Activated T-helper 9 cell treated with anti-CD3 and anti-CD28 coated beads, Interleukin-2, amount 50 U/mL, for 16 hours (primary cell): ENCODE results near the gene C10orf120.

Experiments
- DNase-seq: peaks from one replicate; pipeline ENCODE4 v3.0.0-alpha.2; 2020; ENCODE audit warnings: low read depth

C10orf120 gene

DNA sequence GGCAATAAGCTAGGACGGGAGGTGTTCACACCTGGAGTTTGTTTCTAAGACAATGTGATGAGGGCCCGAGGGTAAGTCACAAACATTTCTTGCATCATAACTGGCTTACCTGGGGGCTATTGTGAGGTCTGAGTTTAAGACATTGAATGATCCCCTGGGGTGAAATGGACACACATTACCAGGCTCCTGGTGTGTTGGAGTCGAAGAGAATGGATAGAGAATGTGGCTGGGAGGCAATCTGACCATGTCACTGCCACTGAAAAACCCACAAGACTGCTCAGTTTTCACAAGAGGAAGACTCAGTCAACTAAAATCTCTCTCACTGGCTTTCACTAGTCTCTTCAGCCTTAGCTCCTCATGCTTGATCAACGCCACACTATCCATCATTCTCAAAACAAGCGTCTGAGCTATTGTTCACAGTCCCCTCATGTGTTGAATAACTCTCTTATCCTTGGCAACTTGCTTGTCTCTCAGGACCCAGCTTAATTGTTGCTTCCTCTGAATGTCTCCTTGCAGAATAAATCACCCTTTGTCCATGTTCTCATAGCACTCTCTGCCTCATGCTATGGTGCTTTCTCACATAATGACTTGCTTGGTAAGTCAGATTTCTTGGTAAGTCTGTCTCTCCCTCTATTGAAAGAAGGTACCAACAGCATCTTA lies at the start of gene C10orf120:
TSS of gene C10orf120 (minus strand) at position 51 of the 660 bp plus-strand sequence. CDS start 56 bp downstream, outside the sequence.
- no peak for DNase-seq

DNA sequence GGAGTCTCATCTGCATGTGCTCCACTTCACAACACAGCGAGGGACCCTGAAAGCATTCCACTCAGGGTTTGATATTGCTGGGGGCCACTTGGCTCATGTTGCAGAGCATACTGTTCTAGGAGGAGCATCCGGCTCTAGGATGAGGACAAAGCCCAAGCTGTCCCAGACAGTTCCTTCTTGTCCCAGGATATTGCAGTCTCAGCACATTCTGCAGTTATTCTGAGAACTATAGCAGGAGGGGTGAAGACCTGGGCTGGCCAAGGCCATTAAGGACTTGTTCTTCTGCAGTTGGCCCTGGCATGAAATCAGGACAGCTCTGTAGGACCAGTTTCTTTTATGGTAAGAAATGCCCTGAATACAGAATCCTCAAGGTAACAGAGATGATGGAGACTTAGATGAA lies 48.9 kb upstream of the C10orf120 start:
- DNase-seq, result no peak

DNA sequence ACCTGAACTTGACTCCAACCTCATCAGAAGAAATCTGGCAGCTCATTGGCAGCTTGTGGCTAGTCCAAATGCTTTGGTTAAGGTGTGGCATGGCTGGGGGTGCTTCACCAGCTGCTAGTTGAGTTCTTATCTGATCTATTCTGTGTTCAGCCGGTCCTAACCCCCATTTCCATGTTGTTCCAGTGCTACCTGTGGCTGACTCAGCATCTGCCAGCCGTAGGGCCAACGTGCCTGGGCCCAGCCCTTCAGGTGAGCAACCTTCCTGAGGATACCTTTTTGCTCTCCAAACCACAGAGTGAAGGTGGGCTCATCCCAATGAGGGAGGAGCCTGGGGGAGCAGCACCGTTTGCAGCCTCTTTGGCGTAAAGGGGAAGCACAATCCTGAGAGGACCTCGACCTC lies 46.8 kb upstream of the C10orf120 start:
- DNase-seq, result no peak

DNA sequence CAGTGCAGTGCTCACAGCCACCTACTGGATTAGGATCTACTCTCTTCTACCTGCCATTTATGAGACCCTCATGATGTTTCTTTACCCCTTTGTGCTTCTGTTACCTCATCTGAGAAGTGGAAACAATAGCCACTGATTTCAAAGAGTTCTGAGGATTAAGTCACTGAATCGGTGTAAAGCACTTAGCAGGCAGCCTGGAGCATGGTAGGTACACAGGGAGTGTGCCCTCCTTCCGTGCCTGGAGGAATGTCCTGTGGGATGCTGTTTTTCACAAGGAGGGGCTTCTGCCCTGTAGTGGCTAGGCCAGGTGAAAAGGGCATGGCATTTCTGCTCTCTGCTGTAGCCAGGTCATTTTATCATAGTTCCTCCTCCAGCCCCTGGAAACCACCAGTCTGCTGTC lies 44.6 kb upstream of the C10orf120 start:
- no peak for DNase-seq

DNA sequence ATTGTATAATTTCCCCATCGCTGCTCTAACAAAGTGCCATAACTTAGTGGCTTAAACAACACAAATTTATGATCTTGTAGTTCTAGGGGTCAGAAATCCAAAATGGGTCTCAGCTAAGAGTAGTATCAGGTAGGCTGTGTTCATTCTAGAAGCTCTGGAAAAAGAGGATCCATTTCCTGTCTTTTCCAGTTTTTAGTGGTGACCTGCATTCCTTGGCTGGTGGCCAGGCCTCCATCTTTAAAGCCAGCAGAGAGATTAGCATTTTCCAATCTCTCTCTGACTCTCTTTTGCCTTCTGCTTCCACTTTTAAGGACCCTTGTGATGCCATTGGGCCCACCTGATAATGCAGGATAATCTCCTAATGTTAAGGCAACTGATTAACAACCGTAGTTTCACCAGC lies 41.0 kb upstream of the C10orf120 start:
- no peak for DNase-seq

DNA sequence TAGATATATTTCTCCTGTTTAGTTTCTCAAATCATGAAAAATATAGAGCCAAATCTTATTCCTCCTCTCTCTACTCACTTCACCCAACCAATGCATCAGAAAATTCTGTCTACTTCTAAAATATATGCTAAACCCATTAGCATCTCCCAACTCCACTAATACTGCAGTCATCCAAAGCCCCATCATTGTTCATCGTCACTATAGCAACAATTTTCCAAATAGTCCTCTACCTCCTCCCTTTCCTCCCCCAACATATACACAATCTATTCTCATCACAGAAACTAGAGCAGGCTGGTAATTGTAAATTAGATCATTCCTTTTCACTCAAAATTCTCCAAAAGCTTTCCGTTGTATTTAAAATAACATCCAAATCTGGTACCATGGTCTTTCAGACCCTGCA lies 38.4 kb upstream of the C10orf120 start:
- DNase-seq, result no peak

DNA sequence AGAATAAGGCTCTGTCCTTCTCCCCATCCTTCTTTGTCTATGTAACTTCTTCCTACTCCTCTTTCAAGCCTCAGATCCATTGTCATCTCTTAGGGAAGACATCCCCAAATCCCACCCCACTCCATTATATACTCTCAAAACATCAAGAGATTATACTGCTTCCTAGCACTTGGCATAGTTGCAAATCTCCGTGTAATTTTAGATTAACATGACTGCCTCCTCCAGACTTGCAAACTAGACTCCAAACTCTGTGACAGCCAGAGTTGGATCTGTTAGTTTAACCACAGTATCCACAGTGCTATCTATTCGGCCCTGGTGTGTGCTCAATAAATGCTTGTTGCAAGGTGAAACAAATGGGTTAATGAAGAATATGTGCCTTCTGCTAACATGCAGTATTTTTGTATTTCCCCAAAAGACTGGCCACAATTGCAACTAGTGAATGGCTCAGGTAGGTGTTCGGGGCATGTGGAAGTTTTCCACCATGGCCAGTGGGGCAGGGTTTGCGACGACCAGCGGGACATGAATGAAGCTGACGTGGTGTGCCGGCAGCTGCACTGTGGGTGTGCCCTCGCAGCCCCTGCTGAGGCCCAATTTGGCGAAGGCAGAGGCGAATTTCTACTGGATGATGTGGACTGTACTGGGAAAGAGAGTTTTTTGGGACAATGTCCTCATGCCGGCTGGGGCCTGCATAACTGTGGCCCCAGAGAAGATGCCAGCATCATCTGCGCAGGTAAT lies 34.5 kb upstream of the C10orf120 start:
- no peak for DNase-seq

GRCh38 chr10:122733443-122733842 lies 33.8 kb upstream of the C10orf120 start:
- no peak for DNase-seq

- no peak for DNase-seq
Measured at GRCh38 chr10:122730238-122730637, 30.6 kb upstream of the C10orf120 start.

DNA sequence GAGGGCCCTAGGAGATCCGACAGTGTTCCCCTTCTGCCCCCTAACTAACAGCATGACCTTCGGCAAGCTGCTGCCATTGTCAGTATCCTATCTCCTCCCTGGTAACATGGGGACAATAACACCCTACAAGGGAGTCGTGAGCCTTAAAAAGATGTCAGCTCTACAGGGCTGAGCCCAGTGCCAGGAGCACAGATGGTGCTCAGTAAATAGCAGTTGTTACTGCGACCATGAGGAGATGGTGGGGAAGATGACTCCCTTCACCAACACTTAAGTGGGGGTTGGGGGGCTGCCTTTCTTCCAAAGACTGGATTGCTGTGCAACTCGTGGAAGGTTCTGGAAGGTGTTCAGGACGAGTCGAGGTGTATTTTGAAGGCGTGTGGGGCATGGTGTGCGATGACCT lies 29.5 kb upstream of the C10orf120 start:
- no peak for DNase-seq

DNA sequence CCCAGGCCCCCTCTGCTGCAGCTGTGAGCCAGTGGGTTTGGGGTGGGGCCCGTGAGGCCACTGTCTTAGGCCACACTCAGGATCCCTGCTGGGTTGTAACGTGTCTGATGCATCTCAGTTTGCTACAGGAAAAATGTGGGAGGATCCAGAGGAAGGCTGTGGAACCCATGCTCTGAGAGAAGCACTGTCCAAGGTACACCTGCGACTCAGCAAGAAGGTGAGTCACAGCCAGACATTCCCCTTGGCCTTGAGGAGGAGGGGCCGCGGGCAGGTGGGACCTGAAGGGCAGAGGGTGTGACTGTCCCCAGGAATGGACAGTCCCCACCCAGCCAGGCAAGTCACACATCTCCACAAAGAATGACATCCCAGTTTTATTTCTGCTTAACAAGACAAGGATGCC lies 27.8 kb upstream of the C10orf120 start:
- no peak for DNase-seq

GRCh38 chr10:122725768-122726167 lies 26.1 kb upstream of the C10orf120 start:
- DNase-seq, result no peak

DNA sequence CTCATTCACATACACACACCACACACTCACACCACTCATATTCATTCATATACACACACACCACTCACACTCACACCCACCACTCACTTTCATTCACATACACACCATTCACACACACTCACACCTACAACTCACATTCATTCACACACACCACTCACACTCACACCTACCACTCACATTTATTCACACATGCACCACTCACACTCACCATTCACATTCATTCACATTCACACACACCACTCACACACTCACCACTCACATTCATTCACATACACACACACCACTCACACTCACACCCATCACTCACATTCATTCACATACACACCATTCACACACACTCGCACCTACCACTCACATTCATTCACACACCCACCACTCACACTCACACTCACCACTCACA lies 25.4 kb upstream of the C10orf120 start:
- DNase-seq, result no peak

DNA sequence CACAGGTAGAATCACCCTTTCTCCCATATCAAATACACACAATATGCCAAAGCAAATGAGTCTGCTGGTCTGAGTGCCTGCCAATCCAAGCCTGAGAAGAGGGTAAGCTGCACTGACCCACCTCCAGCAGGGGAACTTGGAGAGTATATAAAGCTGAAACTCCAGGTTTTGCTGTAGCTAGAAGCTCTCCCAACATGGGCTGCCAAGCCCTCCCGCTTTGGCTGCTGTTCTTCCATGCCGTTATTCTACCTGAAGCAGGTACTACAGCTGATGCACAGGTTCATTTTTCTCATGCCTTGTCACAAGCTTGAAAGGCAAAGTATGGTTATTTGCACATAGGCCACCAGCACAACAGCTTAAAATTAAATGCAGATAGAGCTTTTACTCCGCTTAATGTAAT lies 21.5 kb upstream of the C10orf120 start:
- DNase-seq, result no peak

DNA sequence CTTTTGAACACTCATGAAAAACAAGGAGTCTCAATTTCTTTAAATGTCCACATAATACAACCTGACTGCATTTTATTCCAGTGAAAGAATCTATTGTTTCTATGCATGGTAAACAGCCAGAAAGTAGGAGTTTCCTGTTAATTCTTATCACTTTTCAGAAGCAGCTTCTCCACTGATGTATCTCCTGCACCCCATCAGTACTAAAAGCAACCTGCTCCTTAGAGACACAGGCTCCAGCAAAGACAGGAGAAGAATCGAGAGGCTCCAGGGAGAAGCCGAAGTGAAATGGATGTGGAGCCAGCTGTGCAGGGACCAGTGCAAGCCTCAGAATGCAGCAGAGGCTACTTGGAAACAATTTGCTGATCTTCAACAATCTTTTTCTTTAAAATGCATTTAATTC lies 16.4 kb upstream of the C10orf120 start:
- DNase-seq, result no peak

DNA sequence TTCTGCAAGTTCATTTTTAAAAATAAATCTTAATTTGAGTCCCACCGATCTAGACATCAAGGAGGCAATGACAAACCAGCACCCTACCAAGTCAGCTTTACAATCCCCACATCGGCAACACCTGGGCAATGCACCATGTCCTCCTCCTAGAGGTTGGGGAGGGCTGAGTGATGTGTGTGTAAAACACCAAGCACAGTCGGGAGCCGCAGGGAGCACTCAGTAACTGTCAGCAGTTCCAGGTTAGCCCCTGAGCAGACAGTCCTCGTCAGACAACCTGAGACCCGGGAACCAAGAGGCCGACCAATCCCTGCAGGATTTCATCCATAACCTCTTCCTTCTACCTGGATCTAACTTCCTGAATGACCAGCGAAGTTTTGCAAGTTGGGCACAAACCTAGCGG lies 15.9 kb upstream of the C10orf120 start:
- no peak for DNase-seq

DNA sequence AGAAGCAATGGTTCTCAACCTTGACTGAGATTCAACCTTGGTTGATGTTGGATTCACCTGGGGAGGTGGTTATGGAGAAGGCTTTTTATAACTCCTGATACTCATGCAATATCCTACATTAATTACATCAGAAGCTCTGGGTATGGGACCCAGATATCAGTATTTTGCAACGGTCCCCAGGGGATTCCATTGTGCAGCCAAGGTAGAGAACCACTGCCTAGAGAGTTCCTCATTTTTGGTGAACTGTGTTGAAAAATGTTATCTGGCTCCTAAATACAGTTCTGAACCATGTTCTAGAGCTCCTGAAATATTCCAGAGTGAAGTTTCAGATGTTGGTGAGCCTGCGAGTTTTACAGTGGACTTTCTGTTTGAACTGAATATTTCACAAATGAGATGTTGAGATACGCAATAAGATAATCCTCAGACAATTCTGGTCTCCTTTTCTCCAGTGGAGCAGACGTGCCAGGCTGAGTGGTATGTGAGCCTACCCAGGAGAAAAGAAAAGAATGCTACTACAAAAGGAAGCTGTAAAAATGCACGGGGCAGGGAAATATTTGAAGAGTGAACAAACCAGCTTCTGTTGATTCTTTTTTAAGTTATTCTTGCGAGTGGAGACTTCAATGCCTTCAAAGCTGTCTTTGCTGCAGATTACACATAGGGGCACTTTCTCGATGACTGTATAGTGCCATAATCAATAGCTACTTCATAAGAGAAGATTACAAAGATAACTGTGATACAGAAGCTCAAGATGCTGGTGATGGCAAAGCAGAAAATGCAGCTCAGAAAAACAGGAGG lies 13.6 kb upstream of the C10orf120 start:
- DNase-seq, result no peak

- no peak for DNase-seq
Measured at GRCh38 chr10:122710576-122710975, 10.9 kb upstream of the C10orf120 start.

GRCh38 chr10:122709971-122710370 lies 10.3 kb upstream of the C10orf120 start:
- no peak for DNase-seq

GRCh38 chr10:122707535-122707934 lies 7.9 kb upstream of the C10orf120 start:
- DNase-seq, result no peak

- no peak for DNase-seq
Measured at GRCh38 chr10:122706947-122707346, 7.3 kb upstream of the C10orf120 start.

GRCh38 chr10:122706467-122706866 lies 6.8 kb upstream of the C10orf120 start:
- DNase-seq, result no peak
